GM12865 (cell line): Measurements from ENCODE around the gene PLXNC1.
A peak's percentile ranks its signal among the peaks of the same experiment; 100 is the strongest.

Experiments
- DNase-seq: peaks from one replicate; pipeline ENCODE4 v3.0.0; 2010; ENCODE audit warnings: low read depth
- H3K4me3 ChIP-seq: 2 replicates; pipeline ENCODE4 v1.5.1; 2011; ENCODE audit warnings: mild to moderate bottlenecking, low read depth, low read length, control low read depth
- TF ChIP-seq, protein P1 (sequence below): IDR thresholded peaks from 2 replicates; pipeline ENCODE4 v1.5.1; 2011; ENCODE audit warnings: low read length, control low read depth, low read depth, inconsistent platforms; ENCODE audit not compliant: insufficient read depth; ENCODE audit errors: missing control alignments

The PLXNC1 gene

GRCh38 chr12:94147991-94148738 is at the start of gene PLXNC1:
Gene PLXNC1, plus strand, starts transcription at chr12:94148577. Its CDS starts 395 bp downstream, at chr12:94148972.
- DNase-seq = peak; percentile 83
- peak within 1 kb of the TSS; percentile 80 for H3K4me3 ChIP-seq
- TF ChIP-seq, protein P1, sequence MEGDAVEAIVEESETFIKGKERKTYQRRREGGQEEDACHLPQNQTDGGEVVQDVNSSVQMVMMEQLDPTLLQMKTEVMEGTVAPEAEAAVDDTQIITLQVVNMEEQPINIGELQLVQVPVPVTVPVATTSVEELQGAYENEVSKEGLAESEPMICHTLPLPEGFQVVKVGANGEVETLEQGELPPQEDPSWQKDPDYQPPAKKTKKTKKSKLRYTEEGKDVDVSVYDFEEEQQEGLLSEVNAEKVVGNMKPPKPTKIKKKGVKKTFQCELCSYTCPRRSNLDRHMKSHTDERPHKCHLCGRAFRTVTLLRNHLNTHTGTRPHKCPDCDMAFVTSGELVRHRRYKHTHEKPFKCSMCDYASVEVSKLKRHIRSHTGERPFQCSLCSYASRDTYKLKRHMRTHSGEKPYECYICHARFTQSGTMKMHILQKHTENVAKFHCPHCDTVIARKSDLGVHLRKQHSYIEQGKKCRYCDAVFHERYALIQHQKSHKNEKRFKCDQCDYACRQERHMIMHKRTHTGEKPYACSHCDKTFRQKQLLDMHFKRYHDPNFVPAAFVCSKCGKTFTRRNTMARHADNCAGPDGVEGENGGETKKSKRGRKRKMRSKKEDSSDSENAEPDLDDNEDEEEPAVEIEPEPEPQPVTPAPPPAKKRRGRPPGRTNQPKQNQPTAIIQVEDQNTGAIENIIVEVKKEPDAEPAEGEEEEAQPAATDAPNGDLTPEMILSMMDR = no peak

GRCh38 chr12:94099191-94099590 is 49.2 kb upstream of the PLXNC1 start:
- H3K4me3 ChIP-seq = no peak overlapping the region
- DNase-seq = no peak
- TF ChIP-seq, protein P1 = no peak

DNA sequence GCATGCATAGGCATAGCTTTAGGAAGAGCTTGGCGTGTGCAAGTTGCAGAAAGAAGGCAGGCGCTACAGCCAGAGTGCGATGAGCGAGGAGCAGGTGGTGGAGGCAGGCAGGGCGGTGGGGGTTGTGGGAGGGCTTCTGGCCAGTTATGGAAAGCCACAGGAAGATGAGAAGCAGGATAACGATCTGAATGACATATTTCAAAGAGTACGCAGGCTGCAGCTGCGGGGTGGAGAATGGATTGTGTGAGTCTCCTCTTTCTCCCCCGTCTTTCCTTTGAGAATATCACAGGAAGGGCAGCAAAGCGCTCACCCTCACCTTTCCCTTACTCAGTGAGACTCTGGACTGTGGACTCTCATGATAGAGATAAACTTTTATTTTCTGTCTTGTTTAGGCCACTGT is 48.7 kb upstream of the PLXNC1 start:
- no peak for DNase-seq
- TF ChIP-seq, protein P1 = no peak
- no peak overlapping the region for H3K4me3 ChIP-seq

- DNase-seq = no peak
- TF ChIP-seq, protein P1 = no peak
- H3K4me3 ChIP-seq = no peak overlapping the region
These were observed 48.2 kb upstream of the PLXNC1 start for GRCh38 chr12:94100211-94100627.

- TF ChIP-seq, protein P1 = peak; percentile 85
- H3K4me3 ChIP-seq = peak overlapping the region; percentile 71
- peak; percentile 80 for DNase-seq
These were observed 47.2 kb upstream of the PLXNC1 start for GRCh38 chr12:94100990-94101737.

GRCh38 chr12:94101738-94102660 is 46.4 kb upstream of the PLXNC1 start:
- DNase-seq = peak; percentile 92
- peak overlapping the region; percentile 71 for H3K4me3 ChIP-seq
- TF ChIP-seq, protein P1 = peak; percentile 75
